GM19372 (cell line): ENCODE measurements around the gene LPA.
"Not testable (repeated sequence)": the region's sequence is repeated elsewhere in the genome, so short reads cannot be mapped to it uniquely, and the experiment has no call there.

Experiments
- ATAC-seq: cut with Tn5 transposase; IDR thresholded peaks from one replicate; pipeline ENCODE4 v1.9.1; 2021; ENCODE audit warnings: mild to moderate bottlenecking, low read depth, moderate library complexity; ENCODE audit not compliant: unreplicated experiment

LPA gene

GRCh38 chr6:160667639-160668481 is 3.8 kb upstream of the LPA start:
- ATAC-seq = peak; percentile 80

GRCh38 chr6:160662842-160663241 is 1.2 kb downstream of the LPA start:
- no peak for ATAC-seq

GRCh38 chr6:160662429-160662828 is 1.6 kb downstream of the LPA start:
- ATAC-seq = no peak

DNA sequence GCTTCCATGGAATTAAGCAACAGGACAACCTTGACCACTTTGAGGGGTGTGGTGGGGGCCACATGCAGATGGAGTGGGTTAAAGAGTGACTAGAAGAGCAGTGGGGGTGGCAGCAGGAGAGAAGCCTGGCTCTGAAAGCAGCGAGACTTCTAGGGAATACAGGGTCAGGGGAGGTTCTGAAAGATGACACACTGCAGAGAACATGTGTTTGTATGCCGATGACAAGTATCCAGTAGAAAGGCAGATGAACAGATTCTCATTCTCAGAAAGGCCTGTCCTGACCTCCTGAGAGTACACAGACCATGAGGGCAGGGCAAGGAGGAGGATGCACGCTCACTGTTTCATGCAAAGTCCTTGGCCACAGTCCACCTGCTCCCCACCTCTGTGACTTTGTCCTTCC is 2.9 kb downstream of the LPA start:
- ATAC-seq = no peak

GRCh38 chr6:160659562-160659961 is 4.5 kb downstream of the LPA start:
- ATAC-seq = no peak

- no peak for ATAC-seq
These were observed 29.4 kb downstream of the LPA start for GRCh38 chr6:160634706-160635105.

- ATAC-seq = no peak
These were observed 67.9 kb downstream of the LPA start for GRCh38 chr6:160595838-160596832.

DNA sequence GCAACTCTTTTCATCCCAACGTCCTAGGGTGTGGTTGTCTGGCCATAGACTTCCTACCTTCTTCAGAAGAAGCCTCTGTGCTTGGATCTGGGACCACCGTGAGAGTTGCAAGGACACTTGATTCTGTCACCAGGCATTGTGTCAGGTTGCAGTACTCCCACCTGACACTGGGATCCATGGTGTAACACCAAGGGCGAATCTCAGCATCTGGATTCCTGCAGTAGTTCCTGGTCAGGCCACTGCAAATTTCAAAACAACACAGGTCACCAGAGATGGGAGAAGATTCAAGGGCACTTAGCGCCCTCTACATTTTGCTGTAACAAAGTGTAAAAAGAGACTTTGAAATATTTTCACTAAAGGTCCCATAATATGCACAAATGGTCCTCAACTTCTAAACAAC is 68.8 kb downstream of the LPA start:
- ATAC-seq = not testable (repeated sequence)

- no peak for ATAC-seq
These were observed 77.7 kb downstream of the LPA start for GRCh38 chr6:160586374-160586773.

- no peak for ATAC-seq
These were observed 80.3 kb downstream of the LPA start for GRCh38 chr6:160583794-160584193.

DNA sequence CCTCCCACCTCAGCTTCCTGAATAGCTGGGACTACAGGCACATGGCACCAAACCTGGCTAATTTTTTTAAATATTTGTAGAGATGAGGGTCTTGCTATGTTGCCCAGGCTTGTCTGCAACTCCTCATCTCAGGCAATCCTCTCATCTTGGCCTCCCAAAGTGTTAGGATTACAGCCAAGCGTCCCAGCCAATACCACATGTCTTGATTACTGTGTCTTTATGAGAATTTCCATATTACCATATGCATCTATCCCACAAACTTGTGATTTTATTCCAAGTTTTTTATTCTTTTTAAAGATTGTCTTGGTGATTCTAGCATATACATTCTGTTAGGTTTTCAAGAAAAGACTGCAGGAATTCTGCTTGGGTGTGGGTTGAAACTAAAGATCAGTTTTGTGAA is 82.7 kb downstream of the LPA start:
- no peak for ATAC-seq

DNA sequence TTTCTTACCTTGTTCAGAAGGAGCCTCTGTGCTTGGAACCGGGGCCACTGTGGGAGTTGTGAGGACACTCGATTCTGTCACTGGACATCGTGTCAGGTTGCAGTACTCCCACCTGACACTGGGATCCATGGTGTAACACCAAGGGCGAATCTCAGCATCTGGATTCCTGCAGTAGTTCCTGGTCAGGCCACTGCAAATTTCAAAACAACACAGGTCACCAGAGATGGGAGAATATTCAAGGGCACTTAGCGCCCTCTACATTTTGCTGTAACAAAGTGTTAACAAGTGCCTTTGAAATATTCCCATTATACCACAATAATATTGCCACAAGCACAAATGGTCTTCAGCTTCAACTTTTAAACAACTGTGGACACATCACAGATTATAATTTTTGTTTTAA is 85.6 kb downstream of the LPA start:
- ATAC-seq = not testable (repeated sequence)

DNA sequence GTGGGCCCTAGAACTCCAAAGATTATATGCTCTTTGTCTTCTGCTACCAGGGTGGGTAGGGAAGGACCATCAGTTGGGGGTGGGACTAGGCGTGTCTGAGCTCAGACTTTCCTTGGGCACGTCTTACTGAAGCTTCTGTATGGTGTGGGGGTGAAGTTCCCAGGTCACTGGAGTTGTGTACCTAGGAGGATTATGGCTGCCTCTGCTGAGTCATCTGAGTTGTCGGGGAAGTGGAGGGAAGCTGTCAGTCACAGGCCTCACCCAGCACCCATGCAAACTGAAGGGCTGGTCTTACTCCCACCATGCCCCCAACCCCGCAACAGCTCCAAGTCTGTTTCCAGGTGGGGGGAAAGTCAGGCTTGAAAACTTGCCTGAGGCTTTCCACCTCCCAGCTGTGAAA is 90.1 kb downstream of the LPA start:
- ATAC-seq = no peak

- not testable (repeated sequence) for ATAC-seq
These were observed 92.9 kb downstream of the LPA start for GRCh38 chr6:160571201-160571600.

GRCh38 chr6:160544802-160545201 is 119.3 kb downstream of the LPA start:
- no peak for ATAC-seq

GRCh38 chr6:160535270-160535669 is 128.8 kb downstream of the LPA start:
- ATAC-seq = no peak

GRCh38 chr6:160534050-160534696 is 129.9 kb downstream of the LPA start:
- peak; percentile 83 for ATAC-seq

- ATAC-seq = no peak
These were observed 131.8 kb downstream of the LPA start for GRCh38 chr6:160532315-160532714.

- no peak for ATAC-seq
These were observed 132.2 kb downstream of the LPA start for GRCh38 chr6:160531826-160532225.

DNA sequence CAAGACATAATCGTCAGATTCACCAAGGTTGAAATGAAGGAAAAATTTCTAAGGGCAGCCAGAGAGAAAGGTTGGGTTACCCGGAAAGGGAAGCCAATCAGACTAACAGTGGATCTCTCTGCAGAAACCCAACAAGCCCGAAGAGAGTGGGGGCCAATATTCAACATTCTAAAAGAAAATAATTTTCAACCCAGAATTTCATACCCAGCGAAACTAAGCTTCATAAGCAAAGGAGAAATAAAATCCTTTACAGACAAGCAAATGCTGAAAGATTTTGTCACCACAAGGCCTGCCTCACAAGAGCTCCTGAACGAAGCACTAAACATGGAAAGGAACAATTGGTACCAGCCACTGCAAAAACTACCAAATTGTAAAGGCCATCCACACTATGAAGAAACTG is 134.6 kb downstream of the LPA start:
- not testable (repeated sequence) for ATAC-seq

DNA sequence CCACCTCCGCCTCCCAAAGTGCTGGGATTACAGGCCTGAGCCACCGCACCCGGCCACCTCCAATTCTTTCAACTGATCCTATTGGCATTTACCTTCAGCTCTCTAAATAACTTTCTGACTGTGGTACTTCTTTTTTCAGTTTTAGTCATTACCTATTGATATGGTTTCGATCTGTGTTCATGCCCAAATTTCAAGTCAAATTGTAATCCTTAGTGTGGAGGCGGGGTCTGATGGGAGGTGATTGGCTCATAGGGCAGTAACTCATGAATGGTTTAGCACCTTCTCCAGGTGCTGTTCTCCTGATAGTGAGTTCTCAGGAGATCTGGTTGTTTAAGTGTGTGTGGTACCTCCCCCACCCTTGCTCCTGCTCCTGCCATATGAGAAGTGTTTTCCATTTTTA is 140.9 kb downstream of the LPA start:
- ATAC-seq = no peak
